Rectal smooth muscle tissue (tissue), 1 donor: ENCODE measurements around the gene BRD1.

Experiments used
- H3K27ac ChIP-seq: one replicate; pipeline ENCODE4 v1.7.0; 2013; ENCODE audit warnings: low read depth, low read length, inconsistent platforms
- H3K27me3 ChIP-seq: one replicate; pipeline ENCODE4 v1.7.0; 2013; ENCODE audit warnings: low read length; ENCODE audit not compliant: control insufficient read depth, insufficient read depth
- H3K36me3 ChIP-seq: one replicate; pipeline ENCODE4 v1.7.0; 2013; ENCODE audit warnings: low read length; ENCODE audit not compliant: control insufficient read depth, insufficient read depth
- H3K4me1 ChIP-seq: one replicate; pipeline ENCODE4 v1.7.0; 2013; ENCODE audit warnings: low read length; ENCODE audit not compliant: control insufficient read depth, insufficient read depth
- H3K4me3 ChIP-seq: one replicate; pipeline ENCODE4 v1.7.0; 2013; ENCODE audit warnings: low read length
- H3K9ac ChIP-seq: one replicate; pipeline ENCODE4 v1.7.0; 2013; ENCODE audit warnings: low read length

Gene BRD1

GRCh38 chr22:49779211-49779610 lies 48.5 kb downstream of the BRD1 start:
- Histone ChIP-seq H3K27ac (no peak overlapping the region), H3K4me3 (no peak overlapping the region), H3K9ac (no peak overlapping the region), H3K4me1 (no peaks in the 10 kb centered on the region), H3K27me3 (no peaks in the 10 kb centered on the region), H3K36me3 (peaks cover 24% of the 10 kb centered on the region)

GRCh38 chr22:49777569-49778249 lies 50.0 kb downstream of the BRD1 start:
- H3K4me1 ChIP-seq, result no peaks in the 10 kb centered on the region
- no peaks in the 10 kb centered on the region for H3K27me3 ChIP-seq
- peaks cover 22% of the 10 kb centered on the region for H3K36me3 ChIP-seq

GRCh38 chr22:49776891-49777290 lies 50.8 kb downstream of the BRD1 start:
- Histone ChIP-seq H3K27ac (no peak overlapping the region), H3K9ac (no peak overlapping the region), H3K4me1 (no peaks in the 10 kb centered on the region), H3K27me3 (no peaks in the 10 kb centered on the region), H3K4me3 (no peak overlapping the region), H3K36me3 (peaks cover 26% of the 10 kb centered on the region)

More at GRCh38 chr22:49777569-49778249, 50.0 kb downstream of the BRD1 start:
- Histone ChIP-seq H3K9ac (no peak overlapping the region), H3K4me3 (no peak overlapping the region), H3K27ac (no peak overlapping the region)

GRCh38 chr22:49775867-49776511 lies 51.7 kb downstream of the BRD1 start:
- H3K4me3 ChIP-seq, result no peak overlapping the region
- H3K9ac ChIP-seq, result no peak overlapping the region
- H3K27me3 ChIP-seq, result no peaks in the 10 kb centered on the region
- H3K36me3 ChIP-seq, result peaks cover 26% of the 10 kb centered on the region
- H3K27ac ChIP-seq, result no peak overlapping the region
- H3K4me1 ChIP-seq, result no peaks in the 10 kb centered on the region

- H3K27ac ChIP-seq, result no peak overlapping the region
- no peaks in the 10 kb centered on the region for H3K27me3 ChIP-seq
- peaks cover 26% of the 10 kb centered on the region for H3K36me3 ChIP-seq
- no peak overlapping the region for H3K9ac ChIP-seq
- H3K4me1 ChIP-seq, result no peaks in the 10 kb centered on the region
- no peak overlapping the region for H3K4me3 ChIP-seq
Observed at GRCh38 chr22:49775191-49775866, 52.3 kb downstream of the BRD1 start.

- Histone ChIP-seq H3K27ac (no peak overlapping the region), H3K4me1 (no peaks in the 10 kb centered on the region), H3K36me3 (peaks cover 26% of the 10 kb centered on the region), H3K27me3 (no peaks in the 10 kb centered on the region), H3K4me3 (no peak overlapping the region), H3K9ac (no peak overlapping the region)
Observed at GRCh38 chr22:49774499-49775151, 53.0 kb downstream of the BRD1 start.

GRCh38 chr22:49774046-49774445 lies 53.6 kb downstream of the BRD1 start:
- Histone ChIP-seq H3K9ac (no peak overlapping the region), H3K36me3 (peaks cover 26% of the 10 kb centered on the region), H3K4me1 (no peaks in the 10 kb centered on the region), H3K27me3 (no peaks in the 10 kb centered on the region), H3K27ac (no peak overlapping the region), H3K4me3 (no peak overlapping the region)

- H3K36me3 ChIP-seq, result peaks cover 26% of the 10 kb centered on the region
- no peak overlapping the region for H3K27ac ChIP-seq
- no peak overlapping the region for H3K9ac ChIP-seq
- H3K4me3 ChIP-seq, result no peak overlapping the region
- H3K27me3 ChIP-seq, result no peaks in the 10 kb centered on the region
- no peaks in the 10 kb centered on the region for H3K4me1 ChIP-seq
Observed at GRCh38 chr22:49773531-49773930, 54.1 kb downstream of the BRD1 start.

GRCh38 chr22:49772692-49773091 lies 55.0 kb downstream of the BRD1 start:
- Histone ChIP-seq H3K27me3 (no peaks in the 10 kb centered on the region), H3K9ac (no peak overlapping the region), H3K36me3 (peaks cover 26% of the 10 kb centered on the region), H3K27ac (no peak overlapping the region), H3K4me3 (no peak overlapping the region), H3K4me1 (no peaks in the 10 kb centered on the region)

GRCh38 chr22:49771266-49772065 lies 56.2 kb downstream of the BRD1 start:
- peaks cover 23% of the 10 kb centered on the region for H3K36me3 ChIP-seq
- no peak overlapping the region for H3K4me3 ChIP-seq
- H3K4me1 ChIP-seq, result no peaks in the 10 kb centered on the region
- no peak overlapping the region for H3K9ac ChIP-seq
- no peak overlapping the region for H3K27ac ChIP-seq
- no peaks in the 10 kb centered on the region for H3K27me3 ChIP-seq

- Histone ChIP-seq H3K27me3 (no peaks in the 10 kb centered on the region), H3K4me3 (no peak overlapping the region), H3K4me1 (no peaks in the 10 kb centered on the region), H3K36me3 (peaks cover 19% of the 10 kb centered on the region), H3K9ac (no peak overlapping the region), H3K27ac (no peak overlapping the region)
Observed at GRCh38 chr22:49770547-49771265, 57.0 kb downstream of the BRD1 start.
